Measurements from ENCODE around the gene DSCAM. TPM values are rescaled to one million over a fixed set of nuclear protein-coding genes. Genes with fewer than 3 reads are reported as not detected.

Gene DSCAM
- total RNA-seq, 2 donors from 2014 or later, result 0.05 TPM; not detected in 1

DNA sequence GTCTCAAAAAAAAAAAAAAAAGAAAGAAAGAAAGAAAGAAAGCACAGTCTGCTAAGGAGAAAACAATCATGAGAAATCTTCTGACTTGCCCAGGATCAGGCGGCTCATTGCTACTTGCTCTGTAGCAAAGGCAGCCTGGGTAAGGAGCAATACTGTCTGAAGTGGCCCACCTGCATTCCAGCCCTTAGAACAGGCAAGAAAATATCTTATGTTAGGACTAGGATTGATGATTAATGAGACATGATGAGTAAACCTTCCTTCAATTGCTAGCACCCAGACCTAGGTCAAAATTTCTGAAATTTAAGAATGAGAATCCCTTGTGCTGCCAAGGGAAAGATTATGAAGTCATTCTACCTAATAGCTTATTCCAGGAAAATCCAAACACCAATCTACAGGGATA is 140.8 kb downstream of the DSCAM start:
- Histone ChIP-seq H3K9me3 (no peaks in the 10 kb centered on the region), H3K36me3 (no peaks in the 10 kb centered on the region), H3K27me3 (no peaks in the 10 kb centered on the region), H3K9ac (ENCODE audit: low read depth in 2 of 2, low read length in 2 of 2) (no peak overlapping the region), H3K27ac (no peak overlapping the region), H3K4me1 (no peaks in the 10 kb centered on the region), H3K4me3 (no peak overlapping the region)
- TF ChIP-seq, protein P1, sequence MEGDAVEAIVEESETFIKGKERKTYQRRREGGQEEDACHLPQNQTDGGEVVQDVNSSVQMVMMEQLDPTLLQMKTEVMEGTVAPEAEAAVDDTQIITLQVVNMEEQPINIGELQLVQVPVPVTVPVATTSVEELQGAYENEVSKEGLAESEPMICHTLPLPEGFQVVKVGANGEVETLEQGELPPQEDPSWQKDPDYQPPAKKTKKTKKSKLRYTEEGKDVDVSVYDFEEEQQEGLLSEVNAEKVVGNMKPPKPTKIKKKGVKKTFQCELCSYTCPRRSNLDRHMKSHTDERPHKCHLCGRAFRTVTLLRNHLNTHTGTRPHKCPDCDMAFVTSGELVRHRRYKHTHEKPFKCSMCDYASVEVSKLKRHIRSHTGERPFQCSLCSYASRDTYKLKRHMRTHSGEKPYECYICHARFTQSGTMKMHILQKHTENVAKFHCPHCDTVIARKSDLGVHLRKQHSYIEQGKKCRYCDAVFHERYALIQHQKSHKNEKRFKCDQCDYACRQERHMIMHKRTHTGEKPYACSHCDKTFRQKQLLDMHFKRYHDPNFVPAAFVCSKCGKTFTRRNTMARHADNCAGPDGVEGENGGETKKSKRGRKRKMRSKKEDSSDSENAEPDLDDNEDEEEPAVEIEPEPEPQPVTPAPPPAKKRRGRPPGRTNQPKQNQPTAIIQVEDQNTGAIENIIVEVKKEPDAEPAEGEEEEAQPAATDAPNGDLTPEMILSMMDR (IDR thresholded peaks at IDR 0.05), result no peak
- no peak for DNase-seq
- intact Hi-C loops (cut with DNase I), result no loop called here

DNA sequence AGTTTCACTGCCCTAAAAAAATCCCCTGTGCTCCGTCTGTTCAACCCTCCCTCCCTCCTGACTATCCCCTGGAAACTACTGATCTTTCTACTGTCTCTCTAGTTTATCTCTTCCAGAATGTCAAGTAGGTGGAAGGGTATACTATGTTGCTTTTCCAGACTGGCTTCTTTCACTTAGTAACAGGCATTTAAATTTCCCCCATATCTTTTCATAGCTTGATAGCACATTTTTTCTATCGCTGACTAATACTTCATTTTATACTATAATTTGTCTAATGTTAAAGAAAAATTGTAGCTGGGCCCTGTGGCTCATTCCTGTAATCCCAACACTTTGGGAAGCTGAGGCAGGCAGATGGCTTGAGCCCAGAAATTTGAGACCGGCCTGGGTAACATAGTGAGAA is 142.8 kb downstream of the DSCAM start:
- DNase-seq, result no peak
- Histone ChIP-seq H3K4me3 (no peak overlapping the region), H3K4me1 (no peaks in the 10 kb centered on the region), H3K9me3 (no peaks in the 10 kb centered on the region), H3K36me3 (no peaks in the 10 kb centered on the region), H3K9ac (ENCODE audit: low read depth in 2 of 2, low read length in 2 of 2) (no peak overlapping the region), H3K27ac (no peak overlapping the region), H3K27me3 (no peaks in the 10 kb centered on the region)
- intact Hi-C loops (cut with DNase I), result no loop called here
- TF ChIP-seq, protein P1 (IDR thresholded peaks at IDR 0.05), result no peak

DNA sequence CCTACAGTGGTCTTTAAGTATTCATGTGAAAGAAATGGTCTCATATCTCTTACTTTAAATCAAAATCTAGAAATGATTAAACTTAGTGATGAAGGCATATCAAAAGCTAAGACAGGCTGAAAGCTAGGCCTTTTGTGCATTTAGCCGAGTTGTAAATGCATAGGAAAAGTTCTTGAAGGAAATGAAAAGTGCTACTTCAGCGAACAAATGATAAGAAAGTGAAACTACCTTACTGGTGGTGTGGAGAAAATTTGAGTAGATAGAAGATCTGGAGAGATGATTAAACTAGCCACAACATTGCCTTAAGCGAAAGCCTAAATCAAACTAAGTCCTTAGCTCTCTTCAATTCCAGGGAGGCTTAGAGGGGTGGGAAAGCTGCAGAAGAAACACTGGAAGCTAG is 147.6 kb downstream of the DSCAM start:
- H3K27ac ChIP-seq, result no peak overlapping the region
- H3K9me3 ChIP-seq, result no peaks in the 10 kb centered on the region
- no peak for DNase-seq
- intact Hi-C loops (cut with DNase I), result no loop called here
- H3K9ac ChIP-seq (ENCODE audit: low read depth in 2 of 2, low read length in 2 of 2), result no peak overlapping the region
- no peaks in the 10 kb centered on the region for H3K36me3 ChIP-seq
- no peaks in the 10 kb centered on the region for H3K27me3 ChIP-seq
- H3K4me3 ChIP-seq, result no peak overlapping the region
- TF ChIP-seq, protein P1 (IDR thresholded peaks at IDR 0.05), result no peak
- H3K4me1 ChIP-seq, result no peaks in the 10 kb centered on the region

DNA sequence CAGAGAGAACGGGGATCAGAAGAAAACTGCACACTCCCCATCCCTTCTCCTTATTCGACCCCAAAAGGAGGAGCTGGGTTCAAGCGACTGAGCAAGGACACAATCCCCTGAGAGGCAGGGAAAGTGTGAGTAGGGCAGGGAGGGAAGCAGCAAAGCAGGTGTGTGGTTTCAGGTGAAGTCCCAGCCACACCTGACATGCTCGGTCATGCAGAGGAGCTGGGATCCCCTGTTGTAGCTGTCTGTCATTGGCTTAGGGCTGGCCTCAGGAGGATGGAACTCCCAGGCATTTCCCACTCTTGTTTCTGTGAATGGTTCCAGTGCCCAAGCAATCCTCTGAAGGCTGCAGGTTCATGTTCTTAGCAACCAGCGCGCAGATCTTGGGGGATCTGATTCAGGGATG is 150.7 kb downstream of the DSCAM start:
- DNase-seq, result no peak
- H3K9me3 ChIP-seq, result no peaks in the 10 kb centered on the region
- no peaks in the 10 kb centered on the region for H3K27me3 ChIP-seq
- TF ChIP-seq, protein P1 (IDR thresholded peaks at IDR 0.05), result no peak
- H3K27ac ChIP-seq, result no peak overlapping the region
- intact Hi-C loops (cut with DNase I), result no loop called here
- no peak overlapping the region for H3K4me3 ChIP-seq
- no peaks in the 10 kb centered on the region for H3K4me1 ChIP-seq
- H3K36me3 ChIP-seq, result no peaks in the 10 kb centered on the region
- no peak overlapping the region for H3K9ac ChIP-seq (ENCODE audit: low read depth in 2 of 2, low read length in 2 of 2)

DNA sequence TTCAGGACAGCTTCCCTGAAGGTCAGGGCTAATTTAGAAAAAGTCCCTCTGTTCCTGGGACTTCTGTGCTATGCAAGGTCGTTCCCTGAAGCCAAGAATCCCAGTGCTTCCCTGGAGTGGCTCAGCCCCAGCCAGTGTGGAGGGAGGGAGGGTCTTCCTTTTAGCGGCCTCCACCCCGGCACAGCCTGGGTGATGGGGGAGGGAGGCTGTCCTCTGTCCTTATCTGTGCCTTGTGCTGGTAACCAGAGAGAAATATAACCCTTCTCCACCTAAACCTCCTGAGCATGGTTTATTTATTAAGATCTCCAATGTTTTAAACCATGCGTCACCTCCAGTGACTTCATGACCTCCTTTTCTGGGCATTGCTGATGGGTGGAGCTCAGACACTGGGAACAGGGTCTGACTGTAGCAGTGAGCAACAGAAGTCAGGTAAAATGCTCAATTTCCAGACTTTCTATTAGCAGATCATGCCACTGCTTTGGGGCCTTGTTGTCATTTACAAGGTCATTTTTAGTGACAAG is 157.1 kb downstream of the DSCAM start:
- H3K36me3 ChIP-seq, result no peaks in the 10 kb centered on the region
- intact Hi-C loops (cut with DNase I), result no loop called here
- H3K4me1 ChIP-seq, result no peaks in the 10 kb centered on the region
- no peak overlapping the region for H3K4me3 ChIP-seq
- no peak overlapping the region for H3K9ac ChIP-seq (ENCODE audit: low read depth in 2 of 2, low read length in 2 of 2)
- DNase-seq, result no peak
- H3K27me3 ChIP-seq, result no peaks in the 10 kb centered on the region
- H3K27ac ChIP-seq, result no peak overlapping the region
- TF ChIP-seq, protein P1 (IDR thresholded peaks at IDR 0.05), result no peak
- no peaks in the 10 kb centered on the region for H3K9me3 ChIP-seq

Measured in colonic mucosa (tissue), 4 donors.